ENCODE measurements around the gene ZFAND4. TPM values are rescaled to one million over a fixed set of nuclear protein-coding genes. Genes with fewer than 3 reads are reported as not detected.
"Not testable (repeated sequence)": the region's sequence is repeated elsewhere in the genome, so short reads cannot be mapped to it uniquely, and the experiment has no call there.

The ZFAND4 gene
- total RNA-seq, 2 experiments from 2014 or later, result 22.3 to 24.3 TPM

- no peak for DNase-seq
- POLR2A ChIA-PET, result no interaction called here
- ATAC-seq (ENCODE audit: low read depth), result no peak
- Mint-ChIP-seq H3K4me3 (peak overlapping the region; percentile 48), H3K9me3 (peaks cover 4% of the 10 kb centered on the region), H3K27me3 (no peaks in the 10 kb centered on the region), H3K4me1 (peaks cover 38% of the 10 kb centered on the region), H3K27ac (no peak overlapping the region), H3K36me3 (peaks cover 63% of the 10 kb centered on the region)
These were observed 15.3 kb downstream of the ZFAND4 start for GRCh38 chr10:45657033-45657926.

GRCh38 chr10:45655219-45655618 is 17.4 kb downstream of the ZFAND4 start:
- Mint-ChIP-seq H3K9me3 (peaks cover under 1% of the 10 kb centered on the region), H3K27ac (peak overlapping the region; percentile 1), H3K4me3 (no peak overlapping the region), H3K36me3 (peaks cover 53% of the 10 kb centered on the region), H3K4me1 (peaks cover 27% of the 10 kb centered on the region), H3K27me3 (no peaks in the 10 kb centered on the region)
- POLR2A ChIA-PET, result no interaction called here
- no peak for DNase-seq
- no peak for ATAC-seq (ENCODE audit: low read depth)

- H3K27ac Mint-ChIP-seq, POLR2A ChIA-PET: not testable (repeated sequence)
- H3K4me1 Mint-ChIP-seq, result peaks cover 27% of the 10 kb centered on the region
These were observed 17.8 kb downstream of the ZFAND4 start for GRCh38 chr10:45654753-45655141.

GRCh38 chr10:45653454-45653853 is 19.1 kb downstream of the ZFAND4 start:
- DNase-seq, result no peak
- no peaks in the 10 kb centered on the region for H3K9me3 Mint-ChIP-seq
- no peak overlapping the region for H3K4me3 Mint-ChIP-seq
- peaks cover 44% of the 10 kb centered on the region for H3K36me3 Mint-ChIP-seq
- H3K4me1 Mint-ChIP-seq, result peaks cover 27% of the 10 kb centered on the region
- no peak for ATAC-seq (ENCODE audit: low read depth)
- H3K27me3 Mint-ChIP-seq, result no peaks in the 10 kb centered on the region
- POLR2A ChIA-PET, result no interaction called here
- H3K27ac Mint-ChIP-seq, result no peak overlapping the region

More at GRCh38 chr10:45654753-45655141, 17.8 kb downstream of the ZFAND4 start:
- H3K36me3 Mint-ChIP-seq, result peaks cover 53% of the 10 kb centered on the region
- not testable (repeated sequence) for DNase-seq; H3K4me3 Mint-ChIP-seq; H3K9me3 Mint-ChIP-seq; ATAC-seq (ENCODE audit: low read depth); H3K27me3 Mint-ChIP-seq

GRCh38 chr10:45652511-45652910 is 20.1 kb downstream of the ZFAND4 start:
- no peak for DNase-seq
- no peak overlapping the region for H3K4me3 Mint-ChIP-seq
- ATAC-seq (ENCODE audit: low read depth), result no peak
- H3K27ac Mint-ChIP-seq, result no peak overlapping the region
- peaks cover 24% of the 10 kb centered on the region for H3K4me1 Mint-ChIP-seq
- H3K9me3 Mint-ChIP-seq, result no peaks in the 10 kb centered on the region
- POLR2A ChIA-PET, result no interaction called here
- peaks cover 48% of the 10 kb centered on the region for H3K36me3 Mint-ChIP-seq
- no peaks in the 10 kb centered on the region for H3K27me3 Mint-ChIP-seq

- Mint-ChIP-seq H3K36me3 (peaks cover 38% of the 10 kb centered on the region), H3K27ac (no peak overlapping the region), H3K4me1 (peaks cover 8% of the 10 kb centered on the region), H3K27me3 (no peaks in the 10 kb centered on the region), H3K4me3 (no peak overlapping the region), H3K9me3 (no peaks in the 10 kb centered on the region)
- ATAC-seq (ENCODE audit: low read depth) (no peak), DNase-seq (no peak)
- POLR2A ChIA-PET, result no interaction called here
These were observed 23.3 kb downstream of the ZFAND4 start for GRCh38 chr10:45649296-45649695.

- H3K36me3 Mint-ChIP-seq, result peaks cover 27% of the 10 kb centered on the region
- no peaks in the 10 kb centered on the region for H3K4me1 Mint-ChIP-seq
- POLR2A ChIA-PET, result no interaction called here
- DNase-seq (no peak), ATAC-seq (ENCODE audit: low read depth) (no peak)
- no peak overlapping the region for H3K27ac Mint-ChIP-seq
- no peak overlapping the region for H3K4me3 Mint-ChIP-seq
- no peaks in the 10 kb centered on the region for H3K27me3 Mint-ChIP-seq
- no peaks in the 10 kb centered on the region for H3K9me3 Mint-ChIP-seq
These were observed 25.5 kb downstream of the ZFAND4 start for GRCh38 chr10:45647118-45647517.

GRCh38 chr10:45646384-45647050 is 26.1 kb downstream of the ZFAND4 start:
- ATAC-seq (ENCODE audit: low read depth) (no peak), DNase-seq (no peak)
- POLR2A ChIA-PET, result no interaction called here
- peaks cover 29% of the 10 kb centered on the region for H3K36me3 Mint-ChIP-seq
- no peaks in the 10 kb centered on the region for H3K27me3 Mint-ChIP-seq
- H3K9me3 Mint-ChIP-seq, result no peaks in the 10 kb centered on the region
- no peak overlapping the region for H3K4me3 Mint-ChIP-seq
- no peak overlapping the region for H3K27ac Mint-ChIP-seq
- H3K4me1 Mint-ChIP-seq, result no peaks in the 10 kb centered on the region

- peaks cover 26% of the 10 kb centered on the region for H3K36me3 Mint-ChIP-seq
- POLR2A ChIA-PET, result no interaction called here
- no peak overlapping the region for H3K27ac Mint-ChIP-seq
- DNase-seq (no peak), ATAC-seq (ENCODE audit: low read depth) (no peak)
- H3K27me3 Mint-ChIP-seq, result no peaks in the 10 kb centered on the region
- H3K9me3 Mint-ChIP-seq, result no peaks in the 10 kb centered on the region
- no peak overlapping the region for H3K4me3 Mint-ChIP-seq
- H3K4me1 Mint-ChIP-seq, result no peaks in the 10 kb centered on the region
These were observed 28.0 kb downstream of the ZFAND4 start for GRCh38 chr10:45644527-45644926.

GRCh38 chr10:45640941-45641340 is 31.6 kb downstream of the ZFAND4 start:
- Mint-ChIP-seq H3K4me1 (no peaks in the 10 kb centered on the region), H3K4me3 (no peak overlapping the region), H3K27me3 (no peaks in the 10 kb centered on the region), H3K9me3 (no peaks in the 10 kb centered on the region), H3K36me3 (peaks cover 26% of the 10 kb centered on the region), H3K27ac (no peak overlapping the region)
- ATAC-seq (ENCODE audit: low read depth) (no peak), DNase-seq (no peak)
- POLR2A ChIA-PET, result no interaction called here

GRCh38 chr10:45640049-45640448 is 32.5 kb downstream of the ZFAND4 start:
- H3K4me1 Mint-ChIP-seq, result no peaks in the 10 kb centered on the region
- H3K36me3 Mint-ChIP-seq, result peaks cover 31% of the 10 kb centered on the region
- no peak overlapping the region for H3K4me3 Mint-ChIP-seq
- POLR2A ChIA-PET, result no interaction called here
- DNase-seq (no peak), ATAC-seq (ENCODE audit: low read depth) (no peak)
- H3K27ac Mint-ChIP-seq, result no peak overlapping the region
- no peaks in the 10 kb centered on the region for H3K27me3 Mint-ChIP-seq
- H3K9me3 Mint-ChIP-seq, result peaks cover 3% of the 10 kb centered on the region

- no peak overlapping the region for H3K4me3 Mint-ChIP-seq
- DNase-seq, result no peak
- no peaks in the 10 kb centered on the region for H3K9me3 Mint-ChIP-seq
- peaks cover 20% of the 10 kb centered on the region for H3K36me3 Mint-ChIP-seq
- POLR2A ChIA-PET, result no interaction called here
- no peak for ATAC-seq (ENCODE audit: low read depth)
- H3K27me3 Mint-ChIP-seq, result no peaks in the 10 kb centered on the region
- no peak overlapping the region for H3K27ac Mint-ChIP-seq
- no peaks in the 10 kb centered on the region for H3K4me1 Mint-ChIP-seq
These were observed 45.0 kb downstream of the ZFAND4 start for GRCh38 chr10:45627412-45628048.

- no peak for DNase-seq
- H3K9me3 Mint-ChIP-seq, result no peaks in the 10 kb centered on the region
- no peak overlapping the region for H3K4me3 Mint-ChIP-seq
- H3K36me3 Mint-ChIP-seq, result peaks cover 29% of the 10 kb centered on the region
- ATAC-seq (ENCODE audit: low read depth), result no peak
- H3K4me1 Mint-ChIP-seq, result no peaks in the 10 kb centered on the region
- no peak overlapping the region for H3K27ac Mint-ChIP-seq
- no peaks in the 10 kb centered on the region for H3K27me3 Mint-ChIP-seq
- POLR2A ChIA-PET, result interaction anchor here (0.7 kb wide), 2 partner anchors 375 to 1191 kb away, joined by 3 to 6 read pairs; no protein-coding TSS in a partner anchor
These were observed 46.7 kb downstream of the ZFAND4 start for GRCh38 chr10:45625879-45626278.
